IPS DF 6.9 (cell line): ENCODE data around the gene CSNK2B.

ENCODE experiments used
- DNase-seq: peaks from one replicate; pipeline ENCODE4 v3.0.0-alpha.2; 2013; ENCODE audit warnings: low read depth, low spot score
- H3K27ac ChIP-seq: one replicate; pipeline ENCODE4 v1.5.1; 2013; ENCODE audit warnings: low read length, control low read depth
- H3K27me3 ChIP-seq: 2 replicates; pipeline ENCODE4 v1.6.1; 2013; ENCODE audit warnings: mild to moderate bottlenecking, low read length; ENCODE audit not compliant: control insufficient read depth, insufficient read depth
- H3K36me3 ChIP-seq: 2 replicates; pipeline ENCODE4 v1.6.1; 2013; ENCODE audit warnings: low read length; ENCODE audit not compliant: control insufficient read depth, insufficient read depth
- H3K4me1 ChIP-seq: 2 replicates; pipeline ENCODE4 v1.6.1; 2013; ENCODE audit warnings: low read length; ENCODE audit not compliant: control insufficient read depth, insufficient read depth
- H3K4me3 ChIP-seq: 2 replicates; pipeline ENCODE4 v1.5.1; 2013; ENCODE audit warnings: mild to moderate bottlenecking, low read length
- H3K9me3 ChIP-seq: 2 replicates; pipeline ENCODE4 v1.6.1; 2013; ENCODE audit warnings: low read length, inconsistent platforms; ENCODE audit not compliant: control insufficient read depth, insufficient read depth
- WGBS: extraction: QIAGEN DNeasy Blood & Tissue Kit; methylation state at CpG from one replicate; pipeline ENCODE4 v1.1.7; 2013; ENCODE audit warnings: mixed read lengths, missing lambda C conversion rate; ENCODE audit not compliant: insufficient read length, insufficient coverage; 5-methylcytosine and 5-hydroxymethylcytosine counted together

CSNK2B gene

DNA sequence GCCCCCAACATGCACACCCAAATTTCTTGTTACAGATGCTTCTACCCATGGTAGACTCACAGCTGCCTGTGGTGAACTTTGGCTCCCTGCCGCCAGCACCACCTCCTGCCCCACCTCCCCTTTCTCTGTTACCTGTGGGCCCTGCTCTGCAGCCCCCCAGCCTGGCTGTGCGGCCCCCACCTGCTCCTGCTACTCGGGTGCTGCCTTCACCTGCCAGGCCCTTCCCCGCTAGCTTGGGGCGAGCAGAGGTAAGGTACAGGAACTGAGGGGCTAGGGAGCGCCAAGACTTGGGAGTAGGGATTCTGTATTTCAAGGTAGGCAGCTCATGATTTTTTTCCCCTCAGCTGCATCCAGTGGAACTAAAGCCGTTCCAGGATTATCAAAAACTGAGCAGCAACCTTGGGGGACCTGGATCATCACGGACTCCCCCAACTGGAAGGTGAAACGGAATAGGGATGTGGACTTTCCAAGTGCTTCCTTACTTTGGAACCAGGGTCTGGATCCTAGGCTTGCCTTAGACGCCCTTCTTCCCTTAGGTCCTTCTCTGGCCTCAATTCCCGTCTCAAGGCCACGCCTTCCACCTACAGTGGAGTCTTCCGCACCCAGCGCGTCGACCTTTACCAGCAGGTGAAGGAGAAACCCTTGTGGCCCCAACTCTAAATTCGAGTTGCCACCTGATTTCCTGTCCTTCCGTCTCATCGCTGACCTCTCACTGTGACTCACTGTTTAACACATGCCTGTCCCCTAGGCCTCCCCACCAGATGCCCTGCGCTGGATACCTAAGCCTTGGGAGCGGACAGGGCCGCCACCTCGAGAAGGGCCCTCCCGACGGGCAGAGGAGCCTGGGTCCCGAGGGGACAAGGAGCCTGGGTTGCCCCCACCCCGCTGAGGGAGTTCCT lies 28.9 kb upstream of the CSNK2B start:
- Histone ChIP-seq H3K4me3 (no peak overlapping the region), H3K36me3 (peaks cover 76% of the 10 kb centered on the region)
- no CpG with 5 or more reads among the region's 27 CpGs for WGBS

DNA sequence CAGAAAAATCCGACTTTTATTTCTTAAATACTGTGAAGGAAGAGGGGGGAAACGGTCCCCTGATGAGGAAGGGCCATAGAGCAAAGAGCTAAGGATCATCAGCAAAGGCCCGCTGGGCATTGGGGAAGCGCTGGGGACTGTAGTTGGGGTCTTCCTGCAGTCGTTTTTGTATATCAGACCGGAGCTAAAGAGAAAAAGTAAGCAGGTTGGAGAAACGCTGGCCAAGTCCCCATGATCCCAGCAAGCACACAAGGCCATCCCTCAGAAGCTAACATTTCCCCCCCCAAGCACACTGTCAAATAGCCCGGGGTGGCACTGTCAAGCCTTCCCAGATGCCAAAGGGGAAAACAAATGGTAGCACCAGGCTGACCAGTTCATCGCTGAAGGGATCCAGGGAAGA lies 26.8 kb upstream of the CSNK2B start:
- no peak overlapping the region for H3K4me3 ChIP-seq
- no CpG with 5 or more reads among the region's 9 CpGs for WGBS
- DNase-seq: no peak
- no peaks in the 10 kb centered on the region for H3K4me1 ChIP-seq
- peaks cover 69% of the 10 kb centered on the region for H3K36me3 ChIP-seq
- H3K27ac ChIP-seq: no peak overlapping the region
- H3K27me3 ChIP-seq: no peaks in the 10 kb centered on the region
- no peaks in the 10 kb centered on the region for H3K9me3 ChIP-seq

More for the DNA sequence above, 28.9 kb upstream of the CSNK2B start:
- Histone ChIP-seq H3K27me3 (no peaks in the 10 kb centered on the region), H3K4me1 (no peaks in the 10 kb centered on the region), H3K27ac (no peak overlapping the region), H3K9me3 (no peaks in the 10 kb centered on the region)
- DNase-seq: no peak

- no peaks in the 10 kb centered on the region for H3K27me3 ChIP-seq
- H3K9me3 ChIP-seq: no peaks in the 10 kb centered on the region
- no peaks in the 10 kb centered on the region for H3K4me1 ChIP-seq
- H3K4me3 ChIP-seq: no peak overlapping the region
- H3K27ac ChIP-seq: no peak overlapping the region
- WGBS: no CpG with 5 or more reads among the region's 10 CpGs
- H3K36me3 ChIP-seq: peaks cover 69% of the 10 kb centered on the region
- DNase-seq: no peak
These were observed 26.4 kb upstream of the CSNK2B start for GRCh38 chr6:31639449-31639861.

DNA sequence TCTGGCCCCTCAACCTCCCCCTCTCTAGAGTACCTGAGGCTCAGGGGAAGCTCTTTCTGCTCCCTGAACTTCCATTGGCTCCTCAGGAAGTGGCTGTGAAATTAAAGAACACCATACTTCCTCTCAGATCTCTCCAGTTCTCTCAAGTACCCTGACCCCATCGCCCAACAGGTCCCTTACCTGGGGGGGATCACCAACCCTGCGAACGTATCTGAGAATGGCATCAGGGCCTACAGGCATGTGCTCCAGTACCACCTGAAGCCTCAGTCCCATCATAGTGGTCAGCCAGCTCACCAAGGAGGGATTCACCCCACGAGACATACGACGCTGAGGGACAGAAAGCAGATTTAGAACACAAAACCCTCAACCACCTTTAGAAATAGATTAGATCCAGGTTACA lies 25.3 kb upstream of the CSNK2B start:
- H3K9me3 ChIP-seq: no peaks in the 10 kb centered on the region
- H3K27ac ChIP-seq: no peak overlapping the region
- peaks cover 67% of the 10 kb centered on the region for H3K36me3 ChIP-seq
- no peak for DNase-seq
- no peaks in the 10 kb centered on the region for H3K4me1 ChIP-seq
- no peaks in the 10 kb centered on the region for H3K27me3 ChIP-seq
- H3K4me3 ChIP-seq: no peak overlapping the region
- no CpG with 5 or more reads among the region's 6 CpGs for WGBS

- Histone ChIP-seq H3K27me3 (no peaks in the 10 kb centered on the region), H3K27ac (no peak overlapping the region), H3K36me3 (peaks cover 63% of the 10 kb centered on the region), H3K4me1 (no peaks in the 10 kb centered on the region), H3K4me3 (no peak overlapping the region), H3K9me3 (no peaks in the 10 kb centered on the region)
- no peak for DNase-seq
- WGBS: no CpG with 5 or more reads among the region's 4 CpGs
These were observed 24.5 kb upstream of the CSNK2B start for GRCh38 chr6:31641370-31641769.

GRCh38 chr6:31642798-31643570 lies 22.9 kb upstream of the CSNK2B start:
- H3K9me3 ChIP-seq: no peaks in the 10 kb centered on the region
- no peaks in the 10 kb centered on the region for H3K27me3 ChIP-seq
- no peaks in the 10 kb centered on the region for H3K4me1 ChIP-seq
- H3K27ac ChIP-seq: no peak overlapping the region
- H3K36me3 ChIP-seq: peaks cover 54% of the 10 kb centered on the region
- no CpG with 5 or more reads among the region's 6 CpGs for WGBS
- H3K4me3 ChIP-seq: no peak overlapping the region
- no peak for DNase-seq

DNA sequence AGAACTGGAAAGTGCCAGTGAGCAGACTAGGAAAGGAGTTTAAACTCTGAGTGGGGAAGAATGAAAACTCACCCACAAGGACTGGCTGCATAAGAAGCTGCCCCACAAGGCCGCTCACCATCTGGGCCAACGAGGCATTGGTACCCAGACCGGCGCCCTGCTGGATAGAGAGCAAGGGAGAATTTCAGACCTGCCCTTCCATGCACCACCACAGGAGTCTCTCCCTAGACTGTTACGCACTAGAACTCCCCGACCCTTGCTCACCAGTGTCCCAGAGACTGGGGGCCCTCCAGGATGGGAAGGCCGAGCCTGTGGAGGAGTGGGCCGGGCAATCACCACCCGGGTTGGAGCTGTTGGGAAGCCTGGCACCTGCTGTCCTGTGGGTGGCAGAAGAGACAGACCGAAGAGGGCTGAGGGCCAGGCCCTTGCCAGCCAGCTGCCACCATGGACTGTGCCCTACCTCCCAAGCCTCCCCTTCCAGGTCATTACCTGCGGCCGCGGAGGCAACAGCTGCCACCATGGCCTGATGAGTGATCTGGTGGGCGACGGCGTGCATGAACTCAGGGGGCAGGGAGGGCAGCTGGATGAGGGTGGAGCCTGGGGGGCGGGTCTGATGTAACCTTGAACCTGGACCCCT lies 21.9 kb upstream of the CSNK2B start:
- no CpG with 5 or more reads among the region's 17 CpGs for WGBS
- H3K9me3 ChIP-seq: no peaks in the 10 kb centered on the region
- peaks cover 59% of the 10 kb centered on the region for H3K36me3 ChIP-seq
- no peaks in the 10 kb centered on the region for H3K4me1 ChIP-seq
- DNase-seq: no peak
- no peak overlapping the region for H3K27ac ChIP-seq
- H3K27me3 ChIP-seq: no peaks in the 10 kb centered on the region
- H3K4me3 ChIP-seq: no peak overlapping the region

- Histone ChIP-seq H3K27me3 (no peaks in the 10 kb centered on the region), H3K27ac (no peak overlapping the region), H3K4me3 (no peak overlapping the region), H3K9me3 (no peaks in the 10 kb centered on the region), H3K36me3 (peaks cover 56% of the 10 kb centered on the region), H3K4me1 (no peaks in the 10 kb centered on the region)
- WGBS: no CpG with 5 or more reads among the region's 9 CpGs
- no peak for DNase-seq
These were observed 20.6 kb upstream of the CSNK2B start for GRCh38 chr6:31645325-31645724.

DNA sequence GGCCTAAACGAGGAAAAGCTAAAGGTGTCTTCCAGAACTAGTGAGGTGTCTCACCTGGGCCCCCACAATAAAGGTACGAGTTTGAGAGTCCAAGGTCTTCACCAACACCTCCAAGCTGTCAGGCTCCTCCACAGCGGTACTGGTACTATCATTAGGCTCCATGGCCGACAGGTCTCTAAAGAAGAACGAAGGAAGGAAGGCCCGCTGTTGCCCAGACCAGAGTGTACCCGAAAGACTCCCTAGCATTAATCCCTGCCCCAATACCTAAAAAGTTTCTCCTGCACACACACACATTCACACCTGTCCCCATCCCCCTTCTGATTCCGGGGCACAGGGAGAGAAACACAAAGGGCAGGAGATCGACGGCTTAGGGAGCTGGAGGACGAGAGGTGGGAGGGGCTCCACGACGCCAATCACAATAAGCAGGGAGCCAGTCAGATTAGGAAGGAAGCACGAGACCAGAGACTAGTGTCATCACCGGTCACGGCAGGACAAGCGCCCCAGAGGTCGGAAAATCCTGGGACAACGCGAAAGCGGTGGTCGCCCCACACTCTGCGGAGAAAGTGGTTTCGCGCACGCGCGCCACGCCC lies 14.2 kb upstream of the CSNK2B start:
- Histone ChIP-seq H3K27me3 (no peaks in the 10 kb centered on the region), H3K9me3 (no peaks in the 10 kb centered on the region), H3K36me3 (peaks cover 11% of the 10 kb centered on the region; the same call in 1 of the 2 replicates), H3K27ac (no peak overlapping the region), H3K4me1 (no peaks in the 10 kb centered on the region), H3K4me3 (peak overlapping the region; percentile 90)
- no peak for DNase-seq
- WGBS: no CpG with 5 or more reads among the region's 29 CpGs
